ENCODE results near the gene RUSF1.
"Not testable (repeated sequence)": the region's sequence is repeated elsewhere in the genome, so short reads cannot be mapped to it uniquely, and the experiment has no call there.

RUSF1 gene

DNA sequence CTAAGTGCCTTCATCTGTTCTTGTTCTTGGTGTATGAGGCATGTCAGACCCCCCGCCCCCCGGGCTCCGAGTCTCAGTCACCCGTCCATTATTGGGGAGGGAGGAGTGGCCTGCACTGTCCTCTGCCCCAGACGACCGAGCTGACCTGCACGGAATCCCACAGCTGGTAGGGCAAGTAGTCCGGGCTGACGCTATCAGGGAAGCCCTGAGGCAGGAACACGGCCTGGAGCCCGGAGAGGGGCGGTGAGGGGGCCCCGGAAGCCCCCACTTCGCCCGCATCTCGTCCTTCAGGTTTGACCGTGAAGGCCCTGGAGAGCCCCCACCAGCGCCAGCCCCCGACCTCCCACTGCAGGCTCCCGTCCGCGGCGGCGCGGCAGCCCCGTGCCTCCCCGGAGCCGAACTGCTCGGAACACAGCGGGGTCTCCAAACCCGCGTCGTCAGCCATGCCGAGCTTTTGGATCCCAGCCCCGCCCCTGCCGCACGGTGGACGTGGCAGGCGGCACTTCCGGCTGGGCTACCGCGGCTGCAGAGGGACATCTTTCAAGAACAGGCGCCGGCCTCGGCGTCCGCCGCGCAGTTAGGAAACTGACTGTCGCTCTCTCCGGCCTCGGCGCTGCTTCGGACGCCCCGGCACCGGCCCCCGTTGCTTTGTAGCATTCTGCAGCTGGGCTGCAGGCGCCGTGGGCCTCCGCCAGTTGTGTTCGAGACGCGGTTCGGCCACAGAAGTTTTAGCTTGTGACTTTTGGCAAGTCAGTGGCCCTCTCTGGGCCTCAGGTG lies at the start of gene RUSF1:
TSS of gene RUSF1 (minus strand) at position 463 of the 777 bp plus-strand sequence. CDS start at position 445, 18 bp downstream.
- peak; percentile 76 for DNase-seq

DNA sequence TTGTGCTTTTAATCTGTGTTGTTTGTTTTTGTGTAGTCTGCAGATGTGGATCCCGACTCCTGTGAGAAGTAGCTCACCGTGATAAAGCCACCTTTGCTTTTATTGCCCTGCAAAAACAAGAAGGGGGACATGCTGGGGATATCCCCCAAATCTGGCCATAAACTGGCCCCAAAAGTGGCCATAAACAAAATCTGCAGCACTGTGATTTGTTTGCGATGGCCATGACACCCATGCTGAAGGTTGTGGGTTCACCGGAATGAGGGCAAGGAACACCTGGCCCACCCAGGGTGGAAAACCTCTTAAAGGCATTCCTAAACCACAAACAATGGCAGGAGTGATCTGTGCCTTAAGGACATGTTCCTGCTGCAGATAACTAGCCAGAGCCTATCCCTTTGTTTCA lies 34.6 kb upstream of the RUSF1 start:
- no peak for DNase-seq

DNA sequence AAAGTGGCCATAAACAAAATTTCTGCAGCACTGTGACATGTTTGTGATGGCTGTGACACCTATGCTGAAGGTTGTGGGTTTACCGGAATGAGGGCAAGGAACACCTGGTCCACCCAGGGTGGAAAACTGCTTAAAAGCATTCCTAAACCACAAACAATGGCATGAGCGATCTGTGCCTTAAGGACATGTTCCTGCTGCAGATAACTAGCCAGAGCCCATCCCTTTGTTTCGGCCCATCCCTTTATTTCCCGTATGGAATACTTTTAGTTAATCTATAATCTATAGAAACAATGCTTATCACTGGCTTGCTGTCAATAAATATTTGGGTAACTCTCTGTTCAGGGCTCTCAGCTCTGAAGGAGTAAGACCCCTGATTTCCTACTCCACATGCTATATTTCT lies 31.6 kb upstream of the RUSF1 start:
- DNase-seq: not testable (repeated sequence)

DNA sequence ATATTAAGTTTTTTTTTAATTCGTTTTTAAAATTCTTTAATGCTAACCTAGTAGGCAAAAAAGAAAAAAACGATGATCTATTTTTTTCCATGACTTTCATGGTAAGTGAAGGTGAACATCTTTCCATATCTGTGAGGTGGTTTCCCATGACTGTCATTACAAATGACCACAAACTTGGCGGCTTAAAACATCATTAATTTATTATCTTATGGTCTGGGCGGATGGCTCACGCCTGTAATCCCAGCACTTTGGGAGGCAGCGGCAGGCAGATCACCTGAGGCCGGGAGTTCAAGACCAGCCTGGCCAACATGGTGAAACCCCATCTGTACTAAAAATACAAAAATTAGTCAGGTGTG lies 30.0 kb upstream of the RUSF1 start:
- DNase-seq: not testable (repeated sequence)

DNA sequence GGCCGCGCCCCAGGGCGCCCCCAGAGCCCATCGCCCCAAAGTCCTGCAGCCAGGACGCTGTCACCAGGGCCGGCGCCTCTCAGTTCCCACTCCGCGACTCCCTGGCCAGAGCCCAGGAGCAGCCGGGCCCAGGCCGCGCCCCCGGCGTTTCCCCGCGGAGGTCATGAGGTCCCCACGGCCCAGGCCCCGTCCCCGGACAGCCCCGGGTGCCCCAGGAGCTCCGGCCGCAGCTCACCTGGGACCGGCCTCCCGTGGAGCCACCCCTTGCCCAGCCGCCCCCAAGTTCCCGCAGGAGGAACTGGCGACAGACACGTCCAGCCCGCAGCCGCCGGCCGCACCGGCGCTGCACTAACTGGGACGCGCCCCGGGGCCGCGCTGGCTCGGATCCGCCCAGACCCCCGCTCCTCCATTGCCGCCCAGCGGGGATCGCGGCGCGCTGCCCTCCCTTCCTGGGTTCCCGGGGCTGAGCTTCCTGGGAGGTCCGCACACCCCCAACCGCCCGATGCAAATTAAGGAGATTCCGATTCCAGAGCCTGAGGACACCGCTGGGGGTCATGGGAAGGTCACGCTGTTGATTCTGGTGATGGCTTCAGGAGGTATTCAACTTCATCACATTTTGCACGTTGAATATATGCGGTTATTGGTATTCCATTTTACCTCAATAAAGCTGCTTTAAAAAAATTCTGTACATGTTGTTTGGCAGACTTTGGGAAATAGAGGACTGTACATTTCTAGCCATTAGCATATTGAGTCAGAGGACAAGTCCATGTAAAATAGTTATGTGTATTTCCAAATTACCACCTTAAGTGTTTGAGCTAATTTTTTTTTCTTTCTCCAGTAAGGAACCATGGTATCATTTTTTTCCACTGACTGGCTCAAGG lies 29.4 kb upstream of the RUSF1 start:
- DNase-seq: no peak

DNA sequence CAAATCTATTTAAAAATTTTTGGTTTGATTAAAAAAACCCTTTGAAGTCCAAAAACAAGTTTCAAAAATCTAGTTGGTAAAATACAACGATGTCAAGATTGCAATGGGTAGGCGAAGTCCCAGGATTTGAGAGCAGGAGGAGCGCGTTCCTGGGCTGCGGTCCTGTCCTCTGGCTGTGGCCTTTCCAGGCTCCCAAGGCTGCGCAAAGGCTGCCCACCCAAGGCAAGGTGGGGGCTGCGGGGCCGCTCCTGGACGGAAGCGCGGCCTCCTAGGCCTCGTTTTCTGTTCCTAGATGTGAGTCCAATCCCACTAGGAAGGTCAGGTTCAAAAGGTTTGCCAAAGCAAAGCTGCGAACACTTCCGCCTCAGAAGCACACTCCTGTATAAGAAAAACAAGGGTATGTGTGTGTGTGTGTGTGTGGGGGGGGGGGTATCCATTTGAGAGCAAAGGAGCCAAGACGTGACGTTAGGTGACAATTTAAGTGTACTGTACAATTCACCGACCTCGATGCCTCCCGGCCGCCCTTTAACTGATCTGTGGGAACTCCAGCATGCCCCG lies 28.7 kb upstream of the RUSF1 start:
- DNase-seq: no peak

DNA sequence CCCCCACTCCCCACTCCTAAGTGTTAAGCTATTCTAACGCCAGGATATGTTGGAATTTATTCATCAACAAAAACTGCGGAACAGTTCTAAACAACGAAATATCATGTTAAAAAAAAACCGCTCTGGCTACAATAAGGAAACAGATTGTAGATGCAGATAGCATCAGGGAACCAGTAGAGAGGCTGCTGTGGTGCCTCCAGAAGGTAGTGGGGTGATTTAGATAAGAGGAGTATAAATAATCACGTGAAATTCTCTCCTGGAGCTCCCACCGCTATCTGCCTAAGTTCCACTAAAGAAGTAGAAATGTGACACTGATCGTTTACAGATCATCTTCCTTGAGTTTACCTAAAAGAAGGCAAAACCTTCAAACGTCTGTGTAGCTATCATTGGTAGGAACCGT lies 27.5 kb upstream of the RUSF1 start:
- DNase-seq: no peak

DNA sequence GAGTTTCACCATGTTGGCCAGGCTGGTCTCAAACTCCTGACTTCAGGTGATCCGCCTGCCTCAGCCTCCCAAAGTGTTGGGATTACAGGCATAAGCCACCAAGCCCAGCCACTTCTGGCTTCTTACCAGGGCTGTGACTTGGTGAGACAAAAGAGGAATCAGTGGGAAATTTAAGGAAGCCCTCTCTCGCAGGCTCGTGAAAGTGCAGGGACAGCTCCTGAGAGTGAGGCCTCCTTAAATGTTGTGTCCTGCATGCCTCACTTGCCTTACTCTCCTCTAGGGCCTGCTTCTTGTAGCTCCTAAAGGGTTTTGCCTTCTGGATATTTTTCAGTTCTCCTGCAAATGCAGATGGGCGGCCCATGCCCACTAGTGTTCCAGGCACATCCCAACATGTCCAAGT lies 24.7 kb upstream of the RUSF1 start:
- no peak for DNase-seq

DNA sequence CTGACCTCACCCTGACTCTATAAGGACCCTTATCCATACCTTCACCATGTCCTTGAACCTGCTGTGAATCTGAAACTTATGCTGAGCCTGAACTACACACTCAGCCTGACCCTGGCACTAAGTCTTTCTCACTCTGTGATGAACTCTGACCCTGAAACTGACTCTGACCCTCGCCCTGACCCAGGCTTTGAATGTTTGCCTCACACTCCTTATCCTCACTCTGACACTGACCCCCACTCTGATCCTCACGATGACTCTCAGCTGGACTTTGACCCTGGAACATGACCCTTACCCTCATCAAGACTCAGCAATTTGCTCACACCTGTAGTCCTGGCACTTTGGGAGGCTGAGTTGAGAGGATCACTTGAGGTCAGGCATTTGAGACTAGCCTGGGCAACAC lies 23.9 kb upstream of the RUSF1 start:
- no peak for DNase-seq

DNA sequence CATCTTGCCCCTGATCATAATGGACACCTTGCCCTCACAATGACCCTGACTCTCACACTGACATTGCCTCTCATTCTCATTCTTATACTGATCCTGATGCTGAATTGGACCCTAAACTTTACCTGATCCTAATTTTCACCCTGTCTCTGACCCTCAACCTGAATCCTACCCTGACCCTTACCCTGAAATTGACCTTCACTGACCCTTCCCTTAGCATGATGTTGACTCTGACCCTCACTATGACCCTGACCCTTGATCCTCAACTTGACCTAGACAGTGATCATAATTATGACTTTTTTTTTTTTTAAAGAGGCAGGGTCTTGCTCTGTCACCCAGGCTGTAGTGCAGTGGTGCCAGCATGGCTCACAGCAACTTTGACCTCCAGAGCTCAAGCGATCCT lies 22.9 kb upstream of the RUSF1 start:
- no peak for DNase-seq

DNA sequence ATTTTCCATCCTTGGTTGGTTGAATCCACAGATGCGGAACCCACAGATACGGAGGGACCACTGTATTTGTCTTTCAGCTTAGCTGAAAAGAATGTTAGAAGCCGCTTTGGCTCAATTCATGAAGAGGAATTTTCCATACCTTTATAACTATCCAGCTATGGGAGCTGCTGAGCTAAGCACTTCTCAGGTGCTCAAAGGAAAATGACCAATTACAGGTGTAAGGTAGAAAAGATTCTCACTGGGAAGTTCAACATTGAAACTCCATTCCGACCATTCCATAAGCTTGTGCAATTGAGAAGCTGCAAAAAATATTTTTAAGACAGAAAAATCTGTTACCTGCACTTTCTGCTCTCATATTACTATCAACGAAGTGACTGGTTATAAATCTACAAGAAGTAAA lies 22.2 kb upstream of the RUSF1 start:
- DNase-seq: no peak

DNA sequence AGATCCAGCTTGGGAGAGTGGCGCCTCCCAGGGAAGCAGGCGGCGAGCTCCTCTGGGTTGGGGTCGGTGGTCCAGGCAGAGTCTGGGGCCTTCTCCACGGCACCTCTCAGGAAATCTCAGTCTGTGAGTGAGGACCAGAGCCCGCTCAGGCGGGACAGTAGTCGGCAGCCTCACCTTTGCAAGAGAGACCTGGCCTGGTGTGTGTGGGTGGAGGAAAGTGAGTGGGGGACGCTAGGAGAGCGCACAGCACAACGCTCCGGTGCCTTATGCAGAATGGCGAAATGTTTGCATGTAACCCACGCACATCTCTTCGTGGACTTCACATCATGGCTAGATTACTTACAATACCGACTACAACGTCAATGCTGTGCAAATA lies 21.7 kb upstream of the RUSF1 start:
- DNase-seq: no peak

DNA sequence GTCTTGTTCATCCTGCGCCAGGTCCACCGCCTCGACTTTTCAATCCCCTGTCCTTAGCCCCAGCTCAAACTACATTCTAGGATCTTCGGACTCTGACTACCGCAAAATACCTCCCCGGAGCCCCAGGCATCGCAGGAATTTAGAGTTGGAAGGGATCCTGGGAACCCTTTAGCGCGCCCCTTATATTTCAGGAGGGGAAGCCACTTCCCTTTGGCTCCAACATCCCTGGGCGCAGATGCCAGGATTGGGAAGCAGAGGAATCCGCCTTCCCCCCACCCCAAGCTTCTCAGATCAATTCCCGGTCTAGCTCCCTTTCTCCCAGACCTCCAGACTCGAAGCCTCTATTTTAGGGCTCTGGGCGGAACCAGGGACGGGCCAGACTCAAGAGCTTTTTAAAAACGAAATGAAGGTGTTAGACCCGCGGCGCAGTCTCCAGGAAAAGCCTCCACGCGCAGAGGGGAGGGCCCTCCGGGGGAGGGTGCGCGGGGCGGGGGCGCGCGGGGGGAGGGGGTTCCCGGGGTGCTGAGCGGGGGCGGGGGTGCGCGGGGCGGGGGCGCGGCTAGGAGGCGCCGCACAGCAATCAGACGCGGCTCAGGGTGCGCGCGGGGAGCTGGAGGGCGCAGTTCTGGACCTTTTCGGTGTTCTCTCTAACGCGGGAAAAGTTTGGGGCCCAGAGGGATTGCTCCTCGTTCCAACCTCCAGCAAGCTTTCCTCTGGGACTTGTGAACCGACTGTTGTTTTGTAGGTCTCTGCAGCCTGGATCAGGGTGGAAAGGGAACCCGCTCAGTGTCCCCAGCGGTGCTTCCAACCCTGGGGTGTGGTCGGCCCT lies 21.1 kb upstream of the RUSF1 start:
- DNase-seq: no peak

DNA sequence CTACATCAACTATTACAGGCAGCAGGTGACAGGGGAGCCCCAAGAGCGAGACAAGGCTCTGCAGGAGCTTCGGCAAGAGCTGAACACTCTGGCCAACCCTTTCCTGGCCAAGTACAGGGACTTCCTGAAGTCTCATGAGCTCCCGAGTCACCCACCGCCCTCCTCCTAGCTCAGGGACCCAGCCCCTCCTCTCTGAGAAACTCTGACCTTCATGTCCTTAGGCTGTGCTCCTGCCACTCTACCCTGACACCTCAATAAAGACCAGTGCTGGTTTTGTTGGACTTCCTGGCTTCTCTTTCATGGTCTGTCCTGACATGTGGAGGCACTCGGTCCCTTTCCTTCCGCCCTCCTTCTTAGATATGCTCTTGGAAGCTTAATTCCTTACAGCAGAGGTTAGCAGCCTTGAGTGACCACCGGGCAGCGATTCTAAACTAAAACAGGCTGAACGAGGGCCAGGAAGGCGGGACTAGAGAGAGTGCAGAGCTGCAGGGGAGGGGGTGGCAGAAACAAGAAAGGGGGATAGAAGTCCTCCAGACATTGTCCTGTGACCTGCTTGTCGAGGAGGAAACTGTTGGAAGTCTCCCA lies 20.4 kb upstream of the RUSF1 start:
- DNase-seq: no peak

DNA sequence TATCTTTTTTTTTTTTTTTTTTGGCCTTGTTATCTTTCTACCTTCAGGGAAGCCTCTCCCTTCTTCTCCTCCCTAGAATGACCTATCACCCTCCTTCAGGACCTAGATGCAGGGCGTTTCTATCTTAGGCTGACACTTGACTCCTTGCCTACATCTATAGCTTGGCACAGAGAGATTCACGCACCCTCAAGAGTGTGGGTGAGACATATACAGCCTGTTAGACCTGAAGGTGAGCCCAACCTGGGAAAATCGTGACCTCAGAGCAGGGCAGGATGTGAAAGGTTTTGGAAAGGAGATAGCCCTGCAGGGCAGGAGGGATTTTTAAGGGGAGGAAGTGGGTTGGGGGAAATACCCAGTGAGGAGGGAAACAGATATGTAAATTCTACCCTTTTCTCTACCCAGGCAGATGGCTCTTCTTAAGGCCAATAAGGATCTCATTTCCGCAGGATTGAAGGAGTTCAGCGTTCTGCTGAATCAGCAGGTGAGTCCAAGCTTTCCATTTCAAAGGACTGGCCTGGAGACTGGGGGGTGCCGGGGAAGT lies 19.6 kb upstream of the RUSF1 start, which contains the start of gene AHSP:
TSS of gene AHSP (plus strand) at position 167 of the 541 bp plus-strand sequence. CDS start at position 407, 240 bp downstream.
- DNase-seq: no peak

DNA sequence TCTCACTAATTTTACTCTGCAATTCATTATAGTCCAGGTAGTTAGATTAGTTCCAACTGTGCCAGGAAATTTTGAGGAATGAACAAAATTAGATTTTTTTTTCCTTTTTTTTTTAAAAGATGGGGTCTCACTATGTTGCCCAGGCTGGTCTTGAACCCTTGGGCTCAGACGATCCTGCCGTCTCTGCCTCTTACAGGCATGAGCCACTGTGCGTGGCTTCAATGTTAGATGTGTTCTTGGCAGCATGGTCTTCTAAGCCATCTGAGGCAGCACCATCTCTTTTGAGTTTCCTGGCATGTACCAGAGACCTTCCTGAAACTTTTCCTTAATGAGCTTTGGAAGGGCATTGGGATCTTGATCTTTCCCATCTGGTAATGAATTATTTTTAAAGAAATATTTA lies 16.9 kb upstream of the RUSF1 start:
- DNase-seq: no peak

DNA sequence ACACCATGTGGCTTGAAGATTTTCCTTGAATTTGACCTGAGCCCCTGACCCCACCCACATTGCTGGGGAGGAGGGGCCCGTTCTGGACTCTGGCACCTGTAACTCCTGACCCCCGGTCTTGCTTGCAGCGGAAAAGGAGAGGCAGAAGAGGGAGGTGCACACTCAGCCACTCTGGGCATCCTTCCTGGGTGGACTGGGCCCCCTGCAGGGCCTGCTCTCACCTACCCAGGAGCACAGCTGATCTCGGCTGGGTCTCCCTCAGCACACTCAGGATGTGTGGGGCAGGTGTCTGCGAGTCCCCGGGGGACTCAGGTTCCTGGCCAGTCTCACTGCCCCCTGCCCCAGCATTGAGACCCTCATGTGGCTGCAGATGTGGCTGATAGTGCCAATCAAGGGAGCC lies 15.6 kb upstream of the RUSF1 start:
- not testable (repeated sequence) for DNase-seq

DNA sequence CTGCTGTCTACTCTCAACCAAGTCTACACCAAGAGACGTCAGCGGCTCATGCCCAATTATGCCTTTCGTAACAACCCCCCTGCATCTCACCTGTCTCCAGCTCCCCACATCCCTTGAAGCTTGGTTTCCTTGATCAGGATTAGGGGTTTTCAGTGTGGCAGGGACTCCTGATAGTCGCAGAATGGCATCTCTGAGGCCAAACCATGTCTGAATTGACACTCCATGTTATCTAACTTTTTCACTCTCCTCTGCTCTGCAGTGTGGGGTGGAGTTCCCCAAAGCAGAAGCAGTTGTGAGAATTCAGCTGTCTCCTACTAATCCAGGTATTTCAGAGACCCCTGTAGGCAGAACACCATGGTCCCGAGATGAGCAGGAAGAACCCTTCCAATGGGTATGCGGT lies 13.9 kb upstream of the RUSF1 start:
- DNase-seq: no peak

DNA sequence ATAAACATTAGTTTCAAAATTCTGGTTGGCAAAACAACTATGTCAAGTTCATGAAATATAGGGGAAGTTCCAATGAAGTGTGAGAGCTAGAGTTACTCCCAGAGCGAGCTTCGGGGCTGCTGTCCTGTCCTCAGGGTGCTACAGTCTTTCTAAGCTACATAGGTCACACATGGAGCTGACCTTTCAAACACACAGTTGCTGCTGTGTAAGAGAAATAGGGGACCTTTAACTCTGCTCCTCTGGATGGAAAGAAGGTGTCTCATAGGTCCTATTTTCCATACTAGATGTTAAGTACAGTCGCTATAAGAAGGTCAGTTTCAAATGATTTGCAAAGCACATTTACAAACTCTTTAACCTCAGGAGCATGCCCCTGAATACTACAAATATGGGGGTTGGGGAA lies 13.2 kb upstream of the RUSF1 start:
- DNase-seq: no peak

DNA sequence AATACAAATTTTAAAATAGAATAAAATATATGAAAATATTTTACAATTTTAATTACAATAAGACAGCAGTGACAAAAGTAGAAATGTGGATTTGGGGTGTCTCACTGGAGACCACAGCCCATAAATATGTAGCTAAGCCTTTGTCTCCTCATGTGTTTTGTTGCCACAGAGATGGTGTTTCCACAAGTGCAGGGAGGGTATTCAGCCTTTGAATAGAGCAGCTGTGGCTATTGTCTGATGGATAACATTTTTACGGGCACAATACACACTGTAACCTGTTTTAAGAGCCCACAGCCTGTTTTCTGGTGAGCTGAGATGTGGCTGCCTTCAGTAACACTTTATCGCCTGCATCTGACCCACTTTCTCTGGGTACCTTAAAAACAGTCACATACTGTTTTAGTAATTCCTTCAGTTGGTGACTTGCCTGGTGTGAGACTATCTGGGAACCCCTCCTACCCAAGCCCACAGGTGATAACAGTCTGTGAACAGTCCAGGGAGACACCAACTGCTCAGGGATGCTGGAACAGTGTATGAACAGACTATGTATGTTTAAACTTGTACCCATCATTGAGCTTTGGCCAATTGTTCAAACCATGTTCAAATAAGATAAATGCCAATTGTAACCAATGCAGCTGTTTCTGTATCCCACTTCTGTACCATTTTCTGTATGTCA lies 11.7 kb upstream of the RUSF1 start:
- no peak for DNase-seq

DNA sequence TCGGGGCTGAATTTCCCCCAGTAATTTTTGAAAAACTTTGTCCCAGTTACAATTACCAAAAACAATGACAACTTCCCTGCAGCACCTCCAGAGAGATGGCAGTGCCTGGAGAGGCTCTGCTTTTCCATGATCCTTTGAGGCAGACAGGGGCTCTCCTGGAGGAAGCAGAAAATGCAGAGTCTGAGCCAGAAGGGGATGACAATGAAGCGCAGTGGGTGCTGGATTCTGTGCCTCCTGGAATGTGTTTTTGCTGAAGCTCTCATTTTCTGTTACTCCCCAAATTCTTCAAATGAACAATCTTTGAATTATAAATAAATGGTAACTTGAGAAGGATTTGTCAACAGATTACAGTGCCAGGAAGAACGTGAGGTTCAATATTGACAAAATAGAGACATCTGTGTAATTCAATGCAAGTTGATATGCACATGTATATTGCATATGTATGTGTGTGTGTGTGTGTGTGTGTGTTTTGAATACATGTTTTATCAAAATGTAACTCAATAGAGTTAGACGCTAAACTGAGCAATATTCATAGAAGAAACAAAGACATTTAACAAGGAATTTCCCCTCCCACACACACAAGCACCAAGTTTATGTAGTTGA lies 9.7 kb upstream of the RUSF1 start:
- no peak for DNase-seq
